Measurements from ENCODE around the gene BDH1. TPM values are rescaled to one million over a fixed set of nuclear protein-coding genes. Genes with fewer than 3 reads are reported as not detected.

BDH1 gene
- total RNA-seq, 1 experiment from 2014 or later = 80.5 TPM

DNA sequence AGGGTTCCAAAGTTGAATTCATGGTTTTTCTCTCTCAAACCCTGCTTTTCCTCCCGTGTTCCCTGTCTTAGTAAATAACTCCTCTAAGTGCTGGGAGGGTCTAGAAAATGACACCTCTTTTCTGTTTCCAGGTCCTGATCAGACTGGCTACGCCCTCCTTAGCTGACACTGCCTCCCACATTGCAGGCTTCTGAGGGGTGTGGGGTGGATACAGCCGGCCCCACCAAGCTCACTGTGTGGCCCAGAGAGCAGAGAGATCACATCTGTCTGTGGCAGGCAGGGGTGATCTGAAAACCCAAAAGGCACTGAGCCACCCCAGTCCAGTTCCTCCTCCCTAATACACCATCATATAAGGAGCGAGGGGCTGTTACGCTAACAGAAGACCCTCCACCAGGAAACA lies 62.7 kb downstream of the BDH1 start:
- no peaks in the 10 kb centered on the region for H3K79me2 ChIP-seq (ENCODE audit: low read length)
- H3K27ac ChIP-seq (ENCODE audit: low read length) = no peak overlapping the region
- H3K4me3 ChIP-seq (ENCODE audit: low read length) = no peak overlapping the region
- DNase-seq = no peak
- H3K9me2 ChIP-seq (replicated peaks; ENCODE audit: insufficient read depth, low read length) = no peaks in the 10 kb centered on the region
- no peak overlapping the region for H3K9ac ChIP-seq (ENCODE audit: low read length)
- no peaks in the 10 kb centered on the region for H3K9me3 ChIP-seq (ENCODE audit: low read length)
- peaks cover 11% of the 10 kb centered on the region for H3K4me1 ChIP-seq (ENCODE audit: low read length)
- no peak overlapping the region for H2AFZ ChIP-seq (ENCODE audit: low read length)
- H3K27me3 ChIP-seq (ENCODE audit: low read length) = no peaks in the 10 kb centered on the region
- H4K20me1 ChIP-seq (ENCODE audit: insufficient read depth, low read depth, low read length) = no peaks in the 10 kb centered on the region
- H3K4me2 ChIP-seq (ENCODE audit: low read depth, low read length, poor library complexity, severe bottlenecking) = no peak overlapping the region
- H3K36me3 ChIP-seq (ENCODE audit: insufficient read depth, low read length) = no peaks in the 10 kb centered on the region

DNA sequence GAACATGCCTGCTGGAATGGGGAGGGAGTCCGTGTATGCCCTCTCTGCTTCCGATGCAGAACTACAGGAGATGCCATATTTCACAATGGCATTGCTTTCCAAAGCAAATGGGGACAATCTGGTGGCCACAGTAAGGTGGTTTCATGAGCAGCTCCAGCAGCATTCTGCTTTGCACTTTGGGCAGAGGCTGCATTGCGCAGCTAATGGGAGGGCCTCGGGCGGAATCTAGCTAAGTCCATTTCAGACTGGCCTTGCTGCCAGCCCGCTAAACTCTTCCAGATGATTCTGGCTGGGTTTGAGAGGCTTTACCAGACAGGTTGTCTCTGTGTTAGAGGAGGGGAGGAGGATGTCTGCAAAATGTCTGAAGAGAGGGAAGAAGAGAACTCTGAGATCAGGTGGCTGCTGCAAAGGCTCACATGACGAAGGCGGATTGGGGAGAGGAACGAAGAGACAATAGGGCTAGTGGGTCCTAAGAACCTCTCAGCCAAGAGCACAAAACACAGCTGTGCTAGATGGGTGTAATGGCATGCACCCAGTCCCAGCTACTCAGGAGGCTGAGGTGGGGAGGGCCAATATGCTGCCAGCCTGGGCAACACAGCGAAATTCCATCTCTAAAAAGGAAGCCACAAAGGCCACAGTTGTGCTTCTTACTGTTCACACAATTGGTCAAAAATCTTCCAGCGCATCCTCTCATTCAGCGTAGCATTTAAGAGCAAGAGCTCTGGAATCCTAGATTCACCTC lies 63.7 kb downstream of the BDH1 start:
- H3K27me3 ChIP-seq (ENCODE audit: low read length) = no peaks in the 10 kb centered on the region
- no peaks in the 10 kb centered on the region for H3K36me3 ChIP-seq (ENCODE audit: insufficient read depth, low read length)
- H3K9me3 ChIP-seq (ENCODE audit: low read length) = no peaks in the 10 kb centered on the region
- H3K4me1 ChIP-seq (ENCODE audit: low read length) = peaks cover 11% of the 10 kb centered on the region
- H4K20me1 ChIP-seq (ENCODE audit: insufficient read depth, low read depth, low read length) = no peaks in the 10 kb centered on the region
- no peaks in the 10 kb centered on the region for H3K9me2 ChIP-seq (replicated peaks; ENCODE audit: insufficient read depth, low read length)
- H3K27ac ChIP-seq (ENCODE audit: low read length) = no peak overlapping the region
- H3K4me2 ChIP-seq (ENCODE audit: low read depth, low read length, poor library complexity, severe bottlenecking) = no peak overlapping the region
- no peak overlapping the region for H3K4me3 ChIP-seq (ENCODE audit: low read length)
- no peak overlapping the region for H3K9ac ChIP-seq (ENCODE audit: low read length)
- no peaks in the 10 kb centered on the region for H3K79me2 ChIP-seq (ENCODE audit: low read length)
- DNase-seq = no peak
- H2AFZ ChIP-seq (ENCODE audit: low read length) = no peak overlapping the region

DNA sequence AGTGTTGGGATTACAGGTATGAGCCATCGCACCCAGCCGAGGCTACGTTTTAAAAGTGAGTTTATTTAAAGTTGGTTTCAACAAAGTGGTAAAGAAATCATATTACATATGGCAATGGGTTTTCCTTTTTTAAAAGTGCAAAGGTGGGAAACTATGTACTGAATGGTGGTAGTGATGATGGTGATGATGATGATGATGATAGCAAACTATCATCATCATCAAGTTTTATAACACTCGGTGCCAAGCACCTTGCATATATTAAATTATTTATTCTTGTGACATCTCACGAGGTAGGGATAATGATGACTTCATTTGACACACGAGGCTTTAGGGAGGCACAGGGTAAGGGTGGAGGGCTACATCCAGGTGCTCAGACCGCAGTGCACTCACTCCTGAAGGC lies 64.3 kb downstream of the BDH1 start:
- Histone ChIP-seq H3K9ac (ENCODE audit: low read length) (no peak overlapping the region), H3K27me3 (ENCODE audit: low read length) (no peaks in the 10 kb centered on the region), H3K4me3 (ENCODE audit: low read length) (no peak overlapping the region), H2AFZ (ENCODE audit: low read length) (no peak overlapping the region), H3K27ac (ENCODE audit: low read length) (no peak overlapping the region), H3K36me3 (ENCODE audit: insufficient read depth, low read length) (no peaks in the 10 kb centered on the region), H3K9me3 (ENCODE audit: low read length) (no peaks in the 10 kb centered on the region), H3K9me2 (replicated peaks; ENCODE audit: insufficient read depth, low read length) (no peaks in the 10 kb centered on the region), H3K79me2 (ENCODE audit: low read length) (no peaks in the 10 kb centered on the region), H3K4me2 (ENCODE audit: low read depth, low read length, poor library complexity, severe bottlenecking) (no peak overlapping the region), H3K4me1 (ENCODE audit: low read length) (peaks cover 11% of the 10 kb centered on the region), H4K20me1 (ENCODE audit: insufficient read depth, low read depth, low read length) (no peaks in the 10 kb centered on the region)
- no peak for DNase-seq

DNA sequence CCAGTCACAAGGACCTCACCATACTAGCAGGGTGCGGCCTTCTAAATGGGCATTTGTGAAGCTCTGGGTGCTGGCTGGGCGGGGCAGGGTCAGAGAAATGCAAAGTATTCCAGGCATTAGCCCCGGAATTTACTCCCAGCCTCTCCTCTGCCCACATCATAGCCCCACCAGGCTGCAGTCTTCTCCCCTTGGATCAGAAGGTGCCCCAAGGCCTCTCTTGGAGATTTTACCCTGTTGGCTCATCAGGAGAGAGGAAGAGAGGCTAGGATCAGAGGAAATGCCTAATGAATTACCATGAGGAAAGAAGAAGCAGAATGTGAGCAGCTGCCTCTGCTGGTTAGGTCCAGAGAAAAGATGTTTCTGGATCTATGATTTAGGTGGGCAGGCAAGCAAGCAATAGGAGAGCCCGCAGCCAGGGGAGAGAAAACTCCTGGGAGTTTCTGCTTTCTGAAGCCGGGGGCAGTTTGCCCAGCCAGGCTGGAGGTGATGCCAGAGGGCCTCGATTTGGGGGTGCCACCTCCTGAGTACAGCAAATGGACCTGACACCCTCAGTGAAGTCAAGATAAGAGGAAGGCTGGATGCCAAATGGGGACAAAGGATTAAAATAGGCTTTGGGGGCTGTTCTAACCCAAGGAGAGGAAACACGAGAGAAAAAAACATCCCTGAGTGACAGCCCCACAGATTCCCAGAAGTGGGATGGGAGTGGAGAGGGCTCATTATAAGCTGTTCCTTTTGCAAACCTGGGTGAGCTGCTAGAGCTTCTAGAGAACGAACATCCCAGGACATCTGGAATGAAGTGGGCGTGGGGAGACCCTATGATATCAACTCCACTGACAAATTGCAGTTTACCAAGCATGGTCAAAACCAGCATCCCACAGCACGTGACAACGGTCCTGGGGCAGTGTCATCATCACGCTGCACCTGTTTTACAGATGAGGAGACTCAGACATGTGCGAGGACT lies 65.4 kb downstream of the BDH1 start:
- H3K4me1 ChIP-seq (ENCODE audit: low read length) = peaks cover 4% of the 10 kb centered on the region
- H2AFZ ChIP-seq (ENCODE audit: low read length) = no peak overlapping the region
- no peak for DNase-seq
- H3K9ac ChIP-seq (ENCODE audit: low read length) = no peak overlapping the region
- no peak overlapping the region for H3K4me3 ChIP-seq (ENCODE audit: low read length)
- H3K9me3 ChIP-seq (ENCODE audit: low read length) = no peaks in the 10 kb centered on the region
- H3K79me2 ChIP-seq (ENCODE audit: low read length) = no peaks in the 10 kb centered on the region
- no peaks in the 10 kb centered on the region for H3K27me3 ChIP-seq (ENCODE audit: low read length)
- no peaks in the 10 kb centered on the region for H3K9me2 ChIP-seq (replicated peaks; ENCODE audit: insufficient read depth, low read length)
- no peaks in the 10 kb centered on the region for H3K36me3 ChIP-seq (ENCODE audit: insufficient read depth, low read length)
- H4K20me1 ChIP-seq (ENCODE audit: insufficient read depth, low read depth, low read length) = no peaks in the 10 kb centered on the region
- no peak overlapping the region for H3K27ac ChIP-seq (ENCODE audit: low read length)
- no peak overlapping the region for H3K4me2 ChIP-seq (ENCODE audit: low read depth, low read length, poor library complexity, severe bottlenecking)

DNA sequence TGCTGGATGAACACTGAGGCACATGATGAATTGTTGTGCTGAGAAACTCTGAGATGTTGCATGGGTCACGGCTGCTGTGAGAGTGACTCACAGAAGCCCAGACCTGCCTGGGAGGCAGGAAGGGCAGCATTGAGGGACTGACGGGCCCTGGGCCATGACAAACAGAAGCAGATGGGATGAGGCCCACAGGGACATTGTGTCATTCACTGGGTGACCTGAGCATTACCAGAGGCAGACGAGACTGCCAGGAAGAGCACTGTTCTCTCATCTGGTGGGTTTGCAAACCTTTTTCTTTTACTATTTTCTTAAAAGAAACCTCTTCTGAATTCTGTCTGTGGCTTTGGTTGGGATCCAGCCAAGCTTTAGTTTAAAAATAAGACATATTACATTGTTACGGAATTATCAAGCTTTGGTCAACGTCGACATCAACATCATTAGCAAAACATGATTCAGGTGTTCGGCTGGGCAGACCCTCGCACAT lies 67.8 kb downstream of the BDH1 start:
- H3K9ac ChIP-seq (ENCODE audit: low read length) = no peak overlapping the region
- no peaks in the 10 kb centered on the region for H3K4me1 ChIP-seq (ENCODE audit: low read length)
- no peak overlapping the region for H3K27ac ChIP-seq (ENCODE audit: low read length)
- H3K27me3 ChIP-seq (ENCODE audit: low read length) = no peaks in the 10 kb centered on the region
- no peaks in the 10 kb centered on the region for H3K79me2 ChIP-seq (ENCODE audit: low read length)
- H3K4me2 ChIP-seq (ENCODE audit: low read depth, low read length, poor library complexity, severe bottlenecking) = no peak overlapping the region
- H3K4me3 ChIP-seq (ENCODE audit: low read length) = no peak overlapping the region
- no peaks in the 10 kb centered on the region for H3K9me2 ChIP-seq (replicated peaks; ENCODE audit: insufficient read depth, low read length)
- no peaks in the 10 kb centered on the region for H4K20me1 ChIP-seq (ENCODE audit: insufficient read depth, low read depth, low read length)
- no peaks in the 10 kb centered on the region for H3K36me3 ChIP-seq (ENCODE audit: insufficient read depth, low read length)
- no peak for DNase-seq
- no peaks in the 10 kb centered on the region for H3K9me3 ChIP-seq (ENCODE audit: low read length)
- H2AFZ ChIP-seq (ENCODE audit: low read length) = no peak overlapping the region

DNA sequence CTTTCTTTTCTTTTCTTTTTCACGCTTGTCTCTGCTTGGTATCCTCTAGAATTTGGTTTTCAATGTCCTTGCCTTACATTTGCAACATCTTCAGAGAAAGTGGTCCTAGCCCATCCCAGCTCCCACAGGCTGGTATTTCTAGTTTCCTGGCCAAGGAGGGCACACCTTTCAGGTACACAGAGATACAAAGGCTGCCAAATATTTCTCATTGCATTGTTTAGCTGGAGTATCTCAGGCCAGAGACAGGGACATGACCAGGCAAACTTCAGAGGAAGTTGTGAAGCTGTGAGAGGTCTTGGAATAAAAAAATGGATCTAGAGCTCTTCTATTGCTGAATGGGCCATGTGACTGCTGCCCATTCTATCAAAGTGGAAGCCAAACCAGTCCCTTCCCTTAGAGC lies 68.9 kb downstream of the BDH1 start:
- Histone ChIP-seq H4K20me1 (ENCODE audit: insufficient read depth, low read depth, low read length) (no peaks in the 10 kb centered on the region), H3K9ac (ENCODE audit: low read length) (no peak overlapping the region), H2AFZ (ENCODE audit: low read length) (no peak overlapping the region), H3K79me2 (ENCODE audit: low read length) (no peaks in the 10 kb centered on the region), H3K4me2 (ENCODE audit: low read depth, low read length, poor library complexity, severe bottlenecking) (no peak overlapping the region), H3K9me3 (ENCODE audit: low read length) (no peaks in the 10 kb centered on the region), H3K9me2 (replicated peaks; ENCODE audit: insufficient read depth, low read length) (no peaks in the 10 kb centered on the region), H3K4me3 (ENCODE audit: low read length) (no peak overlapping the region), H3K27ac (ENCODE audit: low read length) (no peak overlapping the region), H3K36me3 (ENCODE audit: insufficient read depth, low read length) (no peaks in the 10 kb centered on the region), H3K4me1 (ENCODE audit: low read length) (peaks cover 9% of the 10 kb centered on the region), H3K27me3 (ENCODE audit: low read length) (no peaks in the 10 kb centered on the region)
- DNase-seq = no peak

DNA sequence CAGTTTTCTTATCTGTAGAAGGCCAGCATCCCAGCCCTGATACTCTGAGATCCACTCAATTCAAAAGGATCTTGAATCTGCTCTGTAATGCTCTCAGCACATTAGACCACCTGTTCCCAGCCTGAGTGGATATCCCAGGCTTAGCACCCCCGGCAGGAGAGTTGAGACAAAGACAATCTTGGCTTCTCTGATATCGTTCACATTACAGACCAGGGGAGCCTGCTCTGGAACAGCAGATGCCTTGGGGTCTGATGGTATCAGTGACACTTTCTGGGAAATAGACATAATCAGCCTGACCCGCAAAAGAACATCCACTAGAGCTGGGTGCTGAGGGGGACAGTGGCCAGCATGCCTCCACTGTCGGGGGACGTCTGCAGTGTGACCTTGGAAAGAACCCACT lies 70.6 kb downstream of the BDH1 start:
- no peaks in the 10 kb centered on the region for H3K27me3 ChIP-seq (ENCODE audit: low read length)

DNA sequence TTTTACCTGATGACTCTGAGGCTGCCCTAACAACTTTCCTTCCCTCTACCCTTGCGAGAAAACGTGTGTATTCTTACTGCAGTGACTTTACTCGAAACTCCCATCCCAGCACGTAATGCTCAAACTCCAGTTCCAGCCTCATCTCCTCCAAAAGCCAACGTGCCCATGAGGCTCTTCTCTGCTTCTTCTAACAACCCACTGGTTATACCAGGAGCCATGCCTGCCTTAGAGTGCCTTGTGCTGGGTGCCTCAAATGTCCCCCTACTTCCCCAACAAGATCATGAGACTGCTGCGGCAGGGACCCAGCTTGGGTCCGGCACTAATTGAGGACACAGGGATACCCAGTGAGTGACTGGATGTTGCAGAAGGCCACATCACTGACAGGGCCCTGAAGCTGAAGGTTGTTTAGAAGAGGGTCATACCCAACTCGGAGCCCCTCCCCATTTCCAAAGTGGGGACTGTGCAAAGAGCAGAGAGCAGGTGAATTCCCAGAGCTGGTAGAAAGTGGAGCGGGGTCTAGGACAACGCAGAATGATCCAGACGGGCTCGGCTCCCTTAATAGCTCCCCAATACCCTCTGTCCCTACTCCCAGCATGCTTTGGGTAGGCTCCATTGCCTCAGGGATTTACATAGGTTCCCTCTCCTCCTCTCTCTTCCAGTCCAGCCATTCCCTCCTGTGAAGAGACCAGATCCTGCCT lies 71.4 kb downstream of the BDH1 start:
- H2AFZ ChIP-seq (ENCODE audit: low read length) = no peak overlapping the region
- no peak overlapping the region for H3K9ac ChIP-seq (ENCODE audit: low read length)
- H3K36me3 ChIP-seq (ENCODE audit: insufficient read depth, low read length) = no peaks in the 10 kb centered on the region
- no peaks in the 10 kb centered on the region for H3K79me2 ChIP-seq (ENCODE audit: low read length)
- H3K27me3 ChIP-seq (ENCODE audit: low read length) = no peaks in the 10 kb centered on the region
- DNase-seq = no peak
- H3K4me3 ChIP-seq (ENCODE audit: low read length) = no peak overlapping the region
- no peaks in the 10 kb centered on the region for H3K9me2 ChIP-seq (replicated peaks; ENCODE audit: insufficient read depth, low read length)
- H3K4me1 ChIP-seq (ENCODE audit: low read length) = peaks cover 20% of the 10 kb centered on the region
- no peaks in the 10 kb centered on the region for H4K20me1 ChIP-seq (ENCODE audit: insufficient read depth, low read depth, low read length)
- H3K9me3 ChIP-seq (ENCODE audit: low read length) = no peaks in the 10 kb centered on the region
- no peak overlapping the region for H3K4me2 ChIP-seq (ENCODE audit: low read depth, low read length, poor library complexity, severe bottlenecking)
- no peak overlapping the region for H3K27ac ChIP-seq (ENCODE audit: low read length)

More for the DNA sequence above, 70.6 kb downstream of the BDH1 start:
- H3K4me1 ChIP-seq (ENCODE audit: low read length) = peaks cover 20% of the 10 kb centered on the region
- H3K79me2 ChIP-seq (ENCODE audit: low read length) = no peaks in the 10 kb centered on the region
- H3K4me3 ChIP-seq (ENCODE audit: low read length) = no peak overlapping the region
- no peaks in the 10 kb centered on the region for H4K20me1 ChIP-seq (ENCODE audit: insufficient read depth, low read depth, low read length)
- no peak overlapping the region for H3K4me2 ChIP-seq (ENCODE audit: low read depth, low read length, poor library complexity, severe bottlenecking)
- H3K9me2 ChIP-seq (replicated peaks; ENCODE audit: insufficient read depth, low read length) = no peaks in the 10 kb centered on the region
- no peak overlapping the region for H2AFZ ChIP-seq (ENCODE audit: low read length)
- H3K9ac ChIP-seq (ENCODE audit: low read length) = no peak overlapping the region
- H3K9me3 ChIP-seq (ENCODE audit: low read length) = no peaks in the 10 kb centered on the region
- no peak overlapping the region for H3K27ac ChIP-seq (ENCODE audit: low read length)
- no peaks in the 10 kb centered on the region for H3K36me3 ChIP-seq (ENCODE audit: insufficient read depth, low read length)
- no peak for DNase-seq
